CD4-positive, CD25-positive, alpha-beta regulatory T cell (primary cell): ENCODE measurements around the gene B4GALNT4. TPM values are rescaled to one million over a fixed set of nuclear protein-coding genes. Genes with fewer than 3 reads are reported as not detected.
A peak's percentile ranks its signal among the peaks of the same experiment; 100 is the strongest.

Source experiments
- ATAC-seq, 2 donors: fragments of 150-1000 bp; cut with Tn5 transposase; one replicate each; pipeline ENCODE4 v1.10.0; 2021; ENCODE audit warnings: low read depth in 2 of 2, moderate number of reproducible peaks in 2 of 2, moderate library complexity in 1 of 2
- DNase-seq, 3 donors: peaks; one replicate each; pipeline versions ENCODE4 v3.0.0 to v3.0.0-alpha.2; 2012 to 2022; ENCODE audit warnings: mixed read lengths in 1 of 3
- H3K27ac ChIP-seq: one replicate; pipeline ENCODE4 v1.7.0; 2013; ENCODE audit warnings: mild to moderate bottlenecking, low read length; ENCODE audit not compliant: insufficient read depth, poor library complexity, severe bottlenecking
- H3K27me3 ChIP-seq: one replicate; pipeline ENCODE4 v1.7.0; 2013; ENCODE audit warnings: low read length; ENCODE audit not compliant: control insufficient read depth, insufficient read depth
- H3K36me3 ChIP-seq: one replicate; pipeline ENCODE4 v1.7.0; 2013; ENCODE audit warnings: mild to moderate bottlenecking, low read length, moderate library complexity; ENCODE audit not compliant: control insufficient read depth, insufficient read depth
- H3K4me1 ChIP-seq: 2 replicates; pipeline ENCODE4 v1.7.0; 2013; ENCODE audit warnings: mild to moderate bottlenecking, low read length; ENCODE audit not compliant: insufficient read depth, control insufficient read depth, poor library complexity, severe bottlenecking
- H3K4me3 ChIP-seq: one replicate; pipeline ENCODE4 v1.7.0; 2013; ENCODE audit warnings: low read depth, mild to moderate bottlenecking, low read length, moderate library complexity
- H3K9me3 ChIP-seq, 2 experiments: 1 replicate in 1 of 2; 2 replicates in 1 of 2; pipeline ENCODE4 v1.7.0; 2013; ENCODE audit warnings: low read length in 2 of 2, mild to moderate bottlenecking in 1 of 2, moderate library complexity in 1 of 2; ENCODE audit not compliant: control insufficient read depth in 2 of 2
- H3K27ac Mint-ChIP-seq, 3 donors: one replicate each; pipeline ENCODE4 v1.8.0; 2020 to 2022; ENCODE audit warnings: mild to moderate bottlenecking in 3 of 3, mixed read lengths in 3 of 3, moderate library complexity in 2 of 3
- H3K27me3 Mint-ChIP-seq: one replicate; pipeline ENCODE4 v1.8.0; 2022; ENCODE audit warnings: mild to moderate bottlenecking, mixed read lengths
- H3K36me3 Mint-ChIP-seq: one replicate; pipeline ENCODE4 v1.8.0; 2020; ENCODE audit warnings: mixed read lengths
- H3K4me1 Mint-ChIP-seq, 4 donors: one replicate each; pipeline ENCODE4 v1.8.0; 2020 to 2022; ENCODE audit warnings: mixed read lengths in 4 of 4, mild to moderate bottlenecking in 1 of 4
- H3K4me3 Mint-ChIP-seq, 4 donors: one replicate each; pipeline ENCODE4 v1.8.0; 2020 to 2022; ENCODE audit warnings: mild to moderate bottlenecking in 4 of 4, mixed read lengths in 4 of 4, moderate library complexity in 3 of 4
- H3K9me3 Mint-ChIP-seq, 7 donors: one replicate each; pipeline ENCODE4 v1.8.0; 2020 to 2022; ENCODE audit warnings: mixed read lengths in 7 of 7, mild to moderate bottlenecking in 3 of 7, moderate library complexity in 2 of 7
- polyA plus RNA-seq, 4 donors: library from polyadenylated mRNA; unstranded; fragments of 300-500 nt; fragmentation: Illumina TruSeq; gene quantifications; one replicate each; pipeline ENCODE4 v1.2.3, GENCODE V29; 2021
- total RNA-seq: library from RNA; stranded (reverse); gene quantifications from one replicate; pipeline ENCODE4 v1.2.3, GENCODE V29; 2022

Gene B4GALNT4
- total and polyA plus RNA-seq, 5 donors from 2014 or later = 0.99 TPM; not detected in 4

GRCh38 chr11:363948-364761 lies 5.1 kb upstream of the B4GALNT4 start:
- no peak overlapping the region for H3K27ac ChIP-seq
- peaks cover 14% of the 10 kb centered on the region for H3K4me1 ChIP-seq
- H3K36me3 ChIP-seq = no peaks in the 10 kb centered on the region
- ATAC-seq = peak; percentile 77 to 81
- H3K4me3 ChIP-seq = no peak overlapping the region
- peak; percentile 43 to 68 (median 58) for DNase-seq
- H3K27me3 ChIP-seq = peaks cover 11% of the 10 kb centered on the region
- Mint-ChIP-seq H3K36me3 (no peaks in the 10 kb centered on the region), H3K4me3 (peak overlapping the region in 1 of 4 donors; percentile 38), H3K9me3 (peaks cover 0 to 2% (median 0%) of the 10 kb centered on the region in 7 donors), H3K27ac (no peak overlapping the region), H3K27me3 (peaks cover 24% of the 10 kb centered on the region), H3K4me1 (peaks cover 0 to 19% (median 2%) of the 10 kb centered on the region in 4 donors)
- no peaks in the 10 kb centered on the region for H3K9me3 ChIP-seq

- Mint-ChIP-seq H3K36me3 (no peaks in the 10 kb centered on the region), H3K9me3 (peaks cover 0 to 2% (median 0%) of the 10 kb centered on the region in 7 donors), H3K27ac (no peak overlapping the region), H3K27me3 (peaks cover 24% of the 10 kb centered on the region), H3K4me1 (peaks cover 0 to 16% (median 2%) of the 10 kb centered on the region in 4 donors), H3K4me3 (no peak overlapping the region)
- Histone ChIP-seq H3K27me3 (peaks cover 11% of the 10 kb centered on the region), H3K4me1 (peaks cover 14% of the 10 kb centered on the region), H3K36me3 (no peaks in the 10 kb centered on the region), H3K4me3 (no peak overlapping the region), H3K27ac (no peak overlapping the region), H3K9me3 (no peaks in the 10 kb centered on the region)
- DNase-seq (no peak), ATAC-seq (no peak)
Observed at GRCh38 chr11:364991-365725, 4.1 kb upstream of the B4GALNT4 start.

- DNase-seq = no peak
- H3K27me3 ChIP-seq = peaks cover 11% of the 10 kb centered on the region
- no peaks in the 10 kb centered on the region for H3K36me3 ChIP-seq
- no peak overlapping the region for H3K4me3 Mint-ChIP-seq
- peaks cover 30% of the 10 kb centered on the region for H3K27me3 Mint-ChIP-seq
- no peak overlapping the region for H3K27ac Mint-ChIP-seq
- peaks cover 0 to 21% (median 2%) of the 10 kb centered on the region in 4 donors for H3K4me1 Mint-ChIP-seq
- no peak overlapping the region for H3K27ac ChIP-seq
- no peak overlapping the region for H3K4me3 ChIP-seq
- peaks cover 0 to 2% (median 0%) of the 10 kb centered on the region in 7 donors for H3K9me3 Mint-ChIP-seq
- peaks cover 14% of the 10 kb centered on the region for H3K4me1 ChIP-seq
- no peaks in the 10 kb centered on the region for H3K36me3 Mint-ChIP-seq
- H3K9me3 ChIP-seq = no peaks in the 10 kb centered on the region
- no peak for ATAC-seq
Observed at GRCh38 chr11:365831-366230, 3.5 kb upstream of the B4GALNT4 start.

- Histone ChIP-seq H3K4me3 (no peak overlapping the region), H3K27me3 (peaks cover 11% of the 10 kb centered on the region), H3K4me1 (peaks cover 14% of the 10 kb centered on the region), H3K27ac (no peak overlapping the region), H3K36me3 (no peaks in the 10 kb centered on the region), H3K9me3 (no peaks in the 10 kb centered on the region)
- H3K27me3 Mint-ChIP-seq = peaks cover 38% of the 10 kb centered on the region
- ATAC-seq (no peak), DNase-seq (peak in 2 of 3 donors; percentile 16 to 29)
- peak overlapping the region in 3 of 4 donors; percentile 29 to 87 (median 77) for H3K4me3 Mint-ChIP-seq
- peaks cover 0 to 2% (median 0%) of the 10 kb centered on the region in 7 donors for H3K9me3 Mint-ChIP-seq
- H3K36me3 Mint-ChIP-seq = no peaks in the 10 kb centered on the region
- H3K4me1 Mint-ChIP-seq = peaks cover 0 to 18% (median 2%) of the 10 kb centered on the region in 4 donors
- H3K27ac Mint-ChIP-seq = no peak overlapping the region
Observed at GRCh38 chr11:367956-368413, 1.3 kb upstream of the B4GALNT4 start.

GRCh38 chr11:368414-369335 lies 624 bp upstream of the B4GALNT4 start:
- no peak overlapping the region for H3K27ac Mint-ChIP-seq
- peaks cover 0 to 2% (median 0%) of the 10 kb centered on the region in 7 donors for H3K9me3 Mint-ChIP-seq

GRCh38 chr11:370070-370941 lies 1.0 kb downstream of the B4GALNT4 start:
- Mint-ChIP-seq H3K27me3 (peaks cover 38% of the 10 kb centered on the region), H3K4me1 (peaks cover 0 to 18% (median 2%) of the 10 kb centered on the region in 4 donors), H3K9me3 (peaks cover 0 to 6% (median 0%) of the 10 kb centered on the region in 7 donors), H3K4me3 (peak overlapping the region in 3 of 4 donors; percentile 41 to 75 (median 71)), H3K36me3 (no peaks in the 10 kb centered on the region), H3K27ac (no peak overlapping the region)
- no peaks in the 10 kb centered on the region for H3K9me3 ChIP-seq
- no peak overlapping the region for H3K4me3 ChIP-seq
- ATAC-seq (no peak), DNase-seq (no peak)
- no peak overlapping the region for H3K27ac ChIP-seq
- no peaks in the 10 kb centered on the region for H3K36me3 ChIP-seq
- H3K27me3 ChIP-seq = peaks cover 11% of the 10 kb centered on the region
- peaks cover 10% of the 10 kb centered on the region for H3K4me1 ChIP-seq

More at GRCh38 chr11:368414-369335, 624 bp upstream of the B4GALNT4 start:
- H3K4me1 ChIP-seq = peaks cover 14% of the 10 kb centered on the region
- H3K27ac ChIP-seq = no peak overlapping the region
- no peak overlapping the region for H3K4me3 ChIP-seq
- Mint-ChIP-seq H3K36me3 (no peaks in the 10 kb centered on the region), H3K27me3 (peaks cover 38% of the 10 kb centered on the region), H3K4me1 (peaks cover 0 to 18% (median 2%) of the 10 kb centered on the region in 4 donors), H3K4me3 (peak overlapping the region; percentile 29 to 87 (median 58))
- no peak for DNase-seq
- H3K9me3 ChIP-seq = no peaks in the 10 kb centered on the region
- H3K36me3 ChIP-seq = no peaks in the 10 kb centered on the region
- H3K27me3 ChIP-seq = peaks cover 11% of the 10 kb centered on the region
- no peak for ATAC-seq
